Osteocyte (in vitro differentiated cells): ENCODE results near the gene SMAD4. TPM values are rescaled to one million over a fixed set of nuclear protein-coding genes. Genes with fewer than 3 reads are reported as not detected.

Source experiments
- DNase-seq: peaks from one replicate; pipeline ENCODE4 v3.0.0; 2021; ENCODE audit warnings: mixed read lengths; ENCODE audit not compliant: unreplicated experiment; ENCODE audit errors: extremely low spot score
- H3K27ac Mint-ChIP-seq: one replicate; pipeline ENCODE4 v1.8.0; 2021; ENCODE audit warnings: mild to moderate bottlenecking, mixed read lengths; ENCODE audit not compliant: unreplicated experiment
- H3K27me3 Mint-ChIP-seq: one replicate; pipeline ENCODE4 v1.8.0; 2021; ENCODE audit warnings: mixed read lengths; ENCODE audit not compliant: unreplicated experiment
- H3K36me3 Mint-ChIP-seq: one replicate; pipeline ENCODE4 v1.8.0; 2021; ENCODE audit warnings: mixed read lengths; ENCODE audit not compliant: unreplicated experiment
- H3K4me1 Mint-ChIP-seq: one replicate; pipeline ENCODE4 v1.8.0; 2021; ENCODE audit warnings: mixed read lengths; ENCODE audit not compliant: unreplicated experiment
- H3K4me3 Mint-ChIP-seq: one replicate; pipeline ENCODE4 v1.8.0; 2021; ENCODE audit warnings: mild to moderate bottlenecking, moderate library complexity, mixed read lengths; ENCODE audit not compliant: unreplicated experiment
- H3K9me3 Mint-ChIP-seq: one replicate; pipeline ENCODE4 v1.8.0; 2021; ENCODE audit warnings: mixed read lengths; ENCODE audit not compliant: unreplicated experiment
- CTCF ChIP-seq: fragments of 200-600 bp; sonication (generic); IDR thresholded peaks from 2 replicates; pipeline ENCODE4 v1.5.0; 2021; ENCODE audit warnings: antibody characterized with exemption, mild to moderate bottlenecking, moderate library complexity
- total RNA-seq: library from RNA; stranded (reverse); gene quantifications from 2 replicates; pipeline ENCODE4 v1.2.1, GENCODE V29; 2021

The SMAD4 gene
- total RNA-seq, 1 donor from 2014 or later: 132 TPM

GRCh38 chr18:51076503-51076902 lies 46.5 kb downstream of the SMAD4 start:
- H3K27ac Mint-ChIP-seq: peak overlapping the region; percentile 38
- H3K36me3 Mint-ChIP-seq: peaks cover 50% of the 10 kb centered on the region

GRCh38 chr18:51077217-51077616 lies 47.2 kb downstream of the SMAD4 start:
- no peak for TF ChIP-seq CTCF
- Mint-ChIP-seq H3K27ac (peak overlapping the region; percentile 38), H3K27me3 (no peaks in the 10 kb centered on the region), H3K36me3 (peaks cover 49% of the 10 kb centered on the region), H3K4me1 (peaks cover 4% of the 10 kb centered on the region), H3K4me3 (no peak overlapping the region), H3K9me3 (no peaks in the 10 kb centered on the region)
- no peak for DNase-seq

More at GRCh38 chr18:51076503-51076902, 46.5 kb downstream of the SMAD4 start:
- H3K27me3 Mint-ChIP-seq: no peaks in the 10 kb centered on the region
- H3K4me3 Mint-ChIP-seq: no peak overlapping the region
- no peak for TF ChIP-seq CTCF
- no peaks in the 10 kb centered on the region for H3K9me3 Mint-ChIP-seq
- peaks cover 4% of the 10 kb centered on the region for H3K4me1 Mint-ChIP-seq
- no peak for DNase-seq

- peaks cover 9% of the 10 kb centered on the region for H3K4me1 Mint-ChIP-seq
- no peak for DNase-seq
- H3K36me3 Mint-ChIP-seq: peaks cover 55% of the 10 kb centered on the region
- H3K9me3 Mint-ChIP-seq: no peaks in the 10 kb centered on the region
- no peak overlapping the region for H3K4me3 Mint-ChIP-seq
- H3K27me3 Mint-ChIP-seq: no peaks in the 10 kb centered on the region
- H3K27ac Mint-ChIP-seq: no peak overlapping the region
- no peak for TF ChIP-seq CTCF
These were observed 48.0 kb downstream of the SMAD4 start for GRCh38 chr18:51078026-51078425.

GRCh38 chr18:51082571-51083267 lies 52.7 kb downstream of the SMAD4 start:
- no peak for TF ChIP-seq CTCF
- DNase-seq: no peak
- peaks cover 11% of the 10 kb centered on the region for H3K9me3 Mint-ChIP-seq
- peaks cover 5% of the 10 kb centered on the region for H3K4me1 Mint-ChIP-seq
- peaks cover 79% of the 10 kb centered on the region for H3K36me3 Mint-ChIP-seq
- no peaks in the 10 kb centered on the region for H3K27me3 Mint-ChIP-seq
- H3K27ac Mint-ChIP-seq: peak overlapping the region; percentile 68
- no peak overlapping the region for H3K4me3 Mint-ChIP-seq

- Mint-ChIP-seq H3K36me3 (peaks cover 79% of the 10 kb centered on the region), H3K27me3 (no peaks in the 10 kb centered on the region), H3K4me1 (peaks cover 5% of the 10 kb centered on the region), H3K27ac (no peak overlapping the region), H3K9me3 (peaks cover 18% of the 10 kb centered on the region), H3K4me3 (no peak overlapping the region)
- DNase-seq: no peak
- TF ChIP-seq CTCF: no peak
These were observed 53.4 kb downstream of the SMAD4 start for GRCh38 chr18:51083398-51083797.
